ENCODE data around the gene CCDC102B. TPM values are rescaled to one million over a fixed set of nuclear protein-coding genes. Genes with fewer than 3 reads are reported as not detected.

The CCDC102B gene
- total RNA-seq, result 61.4 TPM

DNA sequence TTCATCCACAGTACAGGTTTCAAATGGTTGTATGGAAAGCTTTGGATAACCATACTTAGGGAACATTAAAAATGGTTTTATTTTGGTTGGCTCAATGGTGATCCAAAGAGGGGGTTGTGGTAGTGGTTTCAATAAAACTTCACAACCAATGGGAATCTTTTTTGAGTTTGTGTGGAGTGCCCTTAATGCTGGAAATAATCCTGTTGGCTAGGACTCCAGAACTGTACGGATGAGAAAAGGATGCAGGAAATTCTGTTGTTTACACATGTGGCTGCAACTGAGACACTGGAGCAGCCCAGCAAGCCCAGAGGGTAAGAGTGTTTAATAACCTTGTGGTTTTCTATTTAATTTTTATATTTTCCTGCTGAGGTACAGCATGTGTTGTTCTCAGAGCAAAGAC, at the start of gene CCDC102B:
TSS of gene CCDC102B (plus strand) at position 210 of the 400 bp plus-strand sequence. CDS start 38,684 bp downstream, outside the sequence.

Other genes with a start within 250 kb of the CCDC102B start
- gene TMX3, start 83.0 kb upstream of the CCDC102B start, total RNA-seq, result 108 TPM

Measured in camera-type eye (tissue), 1 donor.